Liver (tissue), 3 donors: ENCODE measurements around the gene DESI1.

Experiments used
- ATF3 ChIP-seq: IDR thresholded peaks from 2 replicates; pipeline ENCODE4 v1.6.1; 2016; ENCODE audit warnings: antibody characterized with exemption
- CTCF ChIP-seq: fragments of 150-350 bp; IDR thresholded peaks from 2 replicates; pipeline ENCODE4 v1.5.1; 2017; ENCODE audit warnings: improper control_type of control experiment, low read depth, low read length; ENCODE audit not compliant: missing input control
- EGR1 ChIP-seq, 2 donors: IDR thresholded peaks; 2 replicates each; pipeline ENCODE4 v1.6.1; 2016 to 2018; ENCODE audit warnings: antibody characterized with exemption in 2 of 2, low read depth in 2 of 2
- GABPA ChIP-seq, 2 donors: IDR thresholded peaks in 1 of 2; conservative IDR thresholded peaks in 1 of 2; 2 replicates each; pipeline ENCODE4 v1.6.1; 2016; ENCODE audit warnings: antibody characterized with exemption in 2 of 2, mild to moderate bottlenecking in 1 of 2, moderate library complexity in 1 of 2
- HNF4A ChIP-seq, 2 donors: conservative IDR thresholded peaks; 2 replicates each; pipeline ENCODE4 v1.6.1; 2016; ENCODE audit warnings: antibody characterized with exemption in 2 of 2, mild to moderate bottlenecking in 2 of 2
- REST ChIP-seq: IDR thresholded peaks from 2 replicates; pipeline ENCODE4 v1.6.1; 2016; ENCODE audit warnings: antibody characterized with exemption, mild to moderate bottlenecking
- TAF1 ChIP-seq: conservative IDR thresholded peaks from 2 replicates; pipeline ENCODE4 v1.6.1; 2016; ENCODE audit warnings: antibody characterized with exemption, mild to moderate bottlenecking
- YY1 ChIP-seq: IDR thresholded peaks from 2 replicates; pipeline ENCODE4 v1.6.1; 2016; ENCODE audit warnings: antibody characterized with exemption, mild to moderate bottlenecking
- donor health status: healthy.
- donor health status: healthy.

- TF ChIP-seq TAF1 (no peak), CTCF (no peak), EGR1 (IDR thresholded peaks at IDR 0.05; ENCODE audit: low read depth in 2 of 2) (no peak), REST (no peak), YY1 (no peak), GABPA (IDR thresholded peaks at IDR 0.05 in 1 of 2, conservative IDR thresholded peaks at IDR 0.05 in 1 of 2) (no peak), HNF4A (conservative IDR thresholded peaks at IDR 0.05) (no peak), ATF3 (no peak)
These were observed 36.0 kb downstream of the DESI1 start for GRCh38 chr22:41584881-41585280.
